ENCODE data around the gene AGAP1. TPM values are rescaled to one million over a fixed set of nuclear protein-coding genes. Genes with fewer than 3 reads are reported as not detected.

Gene AGAP1
- total RNA-seq, 1 donor from 2014 or later = 20.4 TPM

DNA sequence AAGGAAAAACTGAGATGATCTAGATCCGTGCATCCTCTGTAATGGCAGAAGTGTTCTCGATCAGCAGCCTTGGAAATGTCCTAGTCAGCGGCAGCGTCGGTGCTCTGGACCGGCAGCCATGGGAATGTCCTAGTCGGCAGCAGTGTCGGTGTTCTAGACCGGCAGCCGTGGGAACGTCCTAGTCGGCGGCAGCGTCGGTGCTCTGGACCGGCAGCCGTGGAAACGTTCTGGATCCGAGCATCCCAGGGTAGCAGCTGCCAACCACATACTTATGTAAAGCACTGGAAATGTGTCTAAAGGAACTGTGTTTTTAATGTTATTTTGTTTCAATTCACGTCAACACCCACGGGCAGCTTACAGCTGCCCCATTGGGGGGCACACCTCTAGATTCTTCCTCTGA, 615.6 kb downstream of the AGAP1 start:
- TF ChIP-seq EZH2 (IDR thresholded peaks at IDR 0.05) = no peak
- TF ChIP-seq CTCF (IDR thresholded peaks at IDR 0.05) = no peak
- no peak for TF ChIP-seq EZH2phosphoT487 (IDR thresholded peaks at IDR 0.05)
- peak overlapping the region; percentile 40 for H3K27ac Mint-ChIP-seq
- peaks cover 15% of the 10 kb centered on the region for H3K27me3 Mint-ChIP-seq (ENCODE audit: insufficient read depth, low read depth)
- Histone ChIP-seq H3K4me2 (no peak overlapping the region), H3K9me3 (ENCODE audit: low read depth) (no peaks in the 10 kb centered on the region), H3K4me3 (no peak overlapping the region), H2AFZ (replicated peaks) (no peak overlapping the region), H3K4me1 (peaks cover 10% of the 10 kb centered on the region), H3K79me2 (ENCODE audit: low read depth) (no peaks in the 10 kb centered on the region), H3K36me3 (no peaks in the 10 kb centered on the region), H4K20me1 (ENCODE audit: low read depth) (peaks cover 33% of the 10 kb centered on the region), H3K27me3 (no peaks in the 10 kb centered on the region), H3K27ac (no peak overlapping the region), H3F3A (ENCODE audit: low read depth) (no peaks in the 10 kb centered on the region), H3K9ac (no peak overlapping the region)
- peaks cover 44% of the 10 kb centered on the region for H3K4me1 Mint-ChIP-seq
- DNase-seq (ENCODE audit: low spot score) = no peak
- no peaks in the 10 kb centered on the region for H3K9me3 Mint-ChIP-seq
- H3K4me3 Mint-ChIP-seq = no peak overlapping the region
- peaks cover 12% of the 10 kb centered on the region for H3K36me3 Mint-ChIP-seq

- H2AFZ ChIP-seq (replicated peaks) = no peak overlapping the region
- DNase-seq (ENCODE audit: low spot score) = no peak
- H3K27ac Mint-ChIP-seq = peak overlapping the region; percentile 40
- H4K20me1 ChIP-seq (ENCODE audit: low read depth) = peaks cover 52% of the 10 kb centered on the region
- no peaks in the 10 kb centered on the region for H3K9me3 ChIP-seq (ENCODE audit: low read depth)
- H3K36me3 Mint-ChIP-seq = peaks cover 15% of the 10 kb centered on the region
- H3K27me3 Mint-ChIP-seq (ENCODE audit: insufficient read depth, low read depth) = peaks cover 15% of the 10 kb centered on the region
- H3F3A ChIP-seq (ENCODE audit: low read depth) = peaks cover 1% of the 10 kb centered on the region
- H3K9me3 Mint-ChIP-seq = no peaks in the 10 kb centered on the region
- no peak overlapping the region for H3K4me2 ChIP-seq
- H3K36me3 ChIP-seq = no peaks in the 10 kb centered on the region
- peaks cover 12% of the 10 kb centered on the region for H3K27me3 ChIP-seq
- no peak for TF ChIP-seq EZH2phosphoT487 (IDR thresholded peaks at IDR 0.05)
- TF ChIP-seq CTCF (IDR thresholded peaks at IDR 0.05) = no peak
- no peak for TF ChIP-seq EZH2 (IDR thresholded peaks at IDR 0.05)
- no peaks in the 10 kb centered on the region for H3K79me2 ChIP-seq (ENCODE audit: low read depth)
- peaks cover 52% of the 10 kb centered on the region for H3K4me1 Mint-ChIP-seq
- no peak overlapping the region for H3K27ac ChIP-seq
- no peak overlapping the region for H3K4me3 Mint-ChIP-seq
- peaks cover 12% of the 10 kb centered on the region for H3K4me1 ChIP-seq
- H3K4me3 ChIP-seq = no peak overlapping the region
- no peak overlapping the region for H3K9ac ChIP-seq
These were observed 618.6 kb downstream of the AGAP1 start for GRCh38 chr2:236112466-236112865.

DNA sequence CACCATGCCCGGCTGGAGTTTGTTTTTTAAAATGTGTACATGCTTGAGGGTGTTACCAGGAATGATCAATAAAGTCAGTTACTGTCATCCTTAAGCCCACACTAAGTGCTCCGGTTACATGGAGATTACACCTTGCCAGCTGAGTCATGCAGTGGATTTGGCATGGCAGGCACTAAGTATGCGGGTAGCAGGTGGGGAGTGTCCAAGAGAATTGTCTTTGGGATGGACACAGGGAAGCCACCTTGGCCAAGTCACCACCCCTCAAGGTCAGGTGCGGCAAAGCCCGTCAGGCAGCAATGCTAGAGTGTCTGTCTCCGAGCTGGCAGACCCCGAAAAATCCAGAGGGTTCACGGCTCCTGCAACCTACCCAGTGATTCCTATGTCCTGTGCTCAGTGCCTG, 619.6 kb downstream of the AGAP1 start:
- H3K27ac ChIP-seq = no peak overlapping the region
- no peak for DNase-seq (ENCODE audit: low spot score)
- peaks cover 15% of the 10 kb centered on the region for H3K36me3 Mint-ChIP-seq

GRCh38 chr2:236113948-236114347, 620.1 kb downstream of the AGAP1 start:
- no peak overlapping the region for H3K4me3 ChIP-seq
- H3K36me3 Mint-ChIP-seq = peaks cover 15% of the 10 kb centered on the region
- H3K4me1 Mint-ChIP-seq = peaks cover 51% of the 10 kb centered on the region
- H3K27me3 ChIP-seq = peaks cover 25% of the 10 kb centered on the region
- no peak overlapping the region for H3K4me3 Mint-ChIP-seq
- H3K27ac ChIP-seq = no peak overlapping the region
- H3K9me3 Mint-ChIP-seq = no peaks in the 10 kb centered on the region
- no peak for TF ChIP-seq CTCF (IDR thresholded peaks at IDR 0.05)
- no peak for TF ChIP-seq EZH2phosphoT487 (IDR thresholded peaks at IDR 0.05)
- no peak for TF ChIP-seq EZH2 (IDR thresholded peaks at IDR 0.05)
- no peak overlapping the region for H3K27ac Mint-ChIP-seq
- H3K9ac ChIP-seq = no peak overlapping the region
- H3K36me3 ChIP-seq = no peaks in the 10 kb centered on the region
- no peaks in the 10 kb centered on the region for H3K79me2 ChIP-seq (ENCODE audit: low read depth)
- peaks cover 9% of the 10 kb centered on the region for H3F3A ChIP-seq (ENCODE audit: low read depth)
- H3K4me1 ChIP-seq = peaks cover 9% of the 10 kb centered on the region
- H3K9me3 ChIP-seq (ENCODE audit: low read depth) = no peaks in the 10 kb centered on the region
- H3K27me3 Mint-ChIP-seq (ENCODE audit: insufficient read depth, low read depth) = peaks cover 13% of the 10 kb centered on the region
- no peak overlapping the region for H3K4me2 ChIP-seq
- no peak overlapping the region for H2AFZ ChIP-seq (replicated peaks)
- H4K20me1 ChIP-seq (ENCODE audit: low read depth) = peaks cover 52% of the 10 kb centered on the region
- no peak for DNase-seq (ENCODE audit: low spot score)

More for the DNA sequence above, 619.6 kb downstream of the AGAP1 start:
- Mint-ChIP-seq H3K9me3 (no peaks in the 10 kb centered on the region), H3K27ac (no peak overlapping the region), H3K4me1 (peaks cover 51% of the 10 kb centered on the region), H3K27me3 (ENCODE audit: insufficient read depth, low read depth) (peaks cover 11% of the 10 kb centered on the region), H3K4me3 (no peak overlapping the region)
- Histone ChIP-seq H3K4me1 (peaks cover 11% of the 10 kb centered on the region), H3K79me2 (ENCODE audit: low read depth) (no peaks in the 10 kb centered on the region), H3K36me3 (no peaks in the 10 kb centered on the region), H2AFZ (replicated peaks) (no peak overlapping the region), H3K9ac (no peak overlapping the region), H3K4me3 (no peak overlapping the region), H4K20me1 (ENCODE audit: low read depth) (peaks cover 52% of the 10 kb centered on the region), H3K4me2 (no peak overlapping the region), H3F3A (ENCODE audit: low read depth) (peaks cover 9% of the 10 kb centered on the region), H3K9me3 (ENCODE audit: low read depth) (no peaks in the 10 kb centered on the region), H3K27me3 (peaks cover 20% of the 10 kb centered on the region)
- no peak for TF ChIP-seq EZH2phosphoT487 (IDR thresholded peaks at IDR 0.05)

Measured in neural progenitor cell (in vitro differentiated cells).